GM23338 (cell line): Measurements from ENCODE around the gene SLC36A1.
"Not testable (repeated sequence)": the region's sequence is repeated elsewhere in the genome, so short reads cannot be mapped to it uniquely, and the experiment has no call there.

ENCODE experiments used
- CREB1 ChIP-seq: fragments of 250-450 bp; sonication (Bioruptor Pico); IDR thresholded peaks from 2 replicates; pipeline ENCODE4 v1.5.0; 2020; ENCODE audit warnings: low read depth, mild to moderate bottlenecking, moderate library complexity
- EZH2 ChIP-seq: fragments of 200-600 bp; sonication (generic); IDR thresholded peaks from one replicate; pipeline ENCODE4 v1.8.0; 2017; ENCODE audit warnings: antibody characterized with exemption, mild to moderate bottlenecking, low read depth; ENCODE audit not compliant: unreplicated experiment
- EZH2phosphoT487 ChIP-seq: fragments of 200-600 bp; sonication (generic); IDR thresholded peaks from one replicate; pipeline ENCODE4 v1.8.1; 2018; ENCODE audit warnings: antibody characterized with exemption; ENCODE audit not compliant: unreplicated experiment
- JUNB ChIP-seq: IDR thresholded peaks from one replicate; pipeline ENCODE4 v1.6.1; 2016; ENCODE audit warnings: antibody characterized with exemption; ENCODE audit not compliant: unreplicated experiment
- POLR2AphosphoS5 ChIP-seq: IDR thresholded peaks from 2 replicates; pipeline ENCODE4 v1.6.1; 2016; ENCODE audit warnings: antibody characterized with exemption, low read depth
- STAT1 ChIP-seq: IDR thresholded peaks from one replicate; pipeline ENCODE4 v1.6.1; 2016; ENCODE audit warnings: antibody characterized with exemption; ENCODE audit not compliant: unreplicated experiment
- TF ChIP-seq, protein P1 (sequence below), 2 experiments: fragments of 200-600 bp in 1 of 2; sonication (generic) in 1 of 2; conservative IDR thresholded peaks; 2 replicates each; pipeline versions ENCODE4 v1.5.1 to v1.6.1; 2016 to 2017; ENCODE audit warnings: antibody characterized with exemption in 2 of 2, low read depth in 2 of 2, mild to moderate bottlenecking in 2 of 2, moderate library complexity in 1 of 2
- TF ChIP-seq, protein P2 (sequence below): IDR thresholded peaks from one replicate; pipeline ENCODE4 v1.6.1; 2018; ENCODE audit warnings: antibody characterized with exemption; ENCODE audit not compliant: unreplicated experiment
- TF ChIP-seq, protein P3 (sequence below): IDR thresholded peaks from 2 replicates; pipeline ENCODE4 v1.6.1; 2016; ENCODE audit warnings: antibody characterized with exemption

DNA sequence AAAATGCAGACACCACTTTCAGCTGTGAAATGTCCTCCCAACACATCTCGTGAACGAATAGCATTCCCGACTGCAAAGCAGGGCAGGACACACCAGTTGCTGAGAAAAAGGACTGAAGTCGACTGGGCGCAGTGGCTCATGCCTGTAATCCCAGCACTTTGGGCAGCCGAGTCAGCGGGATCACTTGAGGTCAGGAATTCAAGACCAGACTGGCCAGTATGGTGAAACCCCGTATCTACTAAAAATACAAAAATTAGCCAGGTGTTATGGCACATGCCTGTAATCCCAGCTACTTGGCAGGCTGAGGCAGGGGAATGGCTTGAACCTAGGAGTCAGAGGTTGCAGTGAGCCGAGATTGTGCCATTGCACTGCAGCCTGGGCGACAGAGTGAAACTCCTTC is 60.9 kb downstream of the SLC36A1 start:
- TF ChIP-seq, protein P1, sequence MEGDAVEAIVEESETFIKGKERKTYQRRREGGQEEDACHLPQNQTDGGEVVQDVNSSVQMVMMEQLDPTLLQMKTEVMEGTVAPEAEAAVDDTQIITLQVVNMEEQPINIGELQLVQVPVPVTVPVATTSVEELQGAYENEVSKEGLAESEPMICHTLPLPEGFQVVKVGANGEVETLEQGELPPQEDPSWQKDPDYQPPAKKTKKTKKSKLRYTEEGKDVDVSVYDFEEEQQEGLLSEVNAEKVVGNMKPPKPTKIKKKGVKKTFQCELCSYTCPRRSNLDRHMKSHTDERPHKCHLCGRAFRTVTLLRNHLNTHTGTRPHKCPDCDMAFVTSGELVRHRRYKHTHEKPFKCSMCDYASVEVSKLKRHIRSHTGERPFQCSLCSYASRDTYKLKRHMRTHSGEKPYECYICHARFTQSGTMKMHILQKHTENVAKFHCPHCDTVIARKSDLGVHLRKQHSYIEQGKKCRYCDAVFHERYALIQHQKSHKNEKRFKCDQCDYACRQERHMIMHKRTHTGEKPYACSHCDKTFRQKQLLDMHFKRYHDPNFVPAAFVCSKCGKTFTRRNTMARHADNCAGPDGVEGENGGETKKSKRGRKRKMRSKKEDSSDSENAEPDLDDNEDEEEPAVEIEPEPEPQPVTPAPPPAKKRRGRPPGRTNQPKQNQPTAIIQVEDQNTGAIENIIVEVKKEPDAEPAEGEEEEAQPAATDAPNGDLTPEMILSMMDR (conservative IDR thresholded peaks at IDR 0.05; ENCODE audit: low read depth in 2 of 2), result not testable (repeated sequence)
- not testable (repeated sequence) for TF ChIP-seq POLR2AphosphoS5; CREB1 (CRISPR knock-in tag); EZH2; EZH2phosphoT487; JUNB; STAT1
- TF ChIP-seq, protein P2, sequence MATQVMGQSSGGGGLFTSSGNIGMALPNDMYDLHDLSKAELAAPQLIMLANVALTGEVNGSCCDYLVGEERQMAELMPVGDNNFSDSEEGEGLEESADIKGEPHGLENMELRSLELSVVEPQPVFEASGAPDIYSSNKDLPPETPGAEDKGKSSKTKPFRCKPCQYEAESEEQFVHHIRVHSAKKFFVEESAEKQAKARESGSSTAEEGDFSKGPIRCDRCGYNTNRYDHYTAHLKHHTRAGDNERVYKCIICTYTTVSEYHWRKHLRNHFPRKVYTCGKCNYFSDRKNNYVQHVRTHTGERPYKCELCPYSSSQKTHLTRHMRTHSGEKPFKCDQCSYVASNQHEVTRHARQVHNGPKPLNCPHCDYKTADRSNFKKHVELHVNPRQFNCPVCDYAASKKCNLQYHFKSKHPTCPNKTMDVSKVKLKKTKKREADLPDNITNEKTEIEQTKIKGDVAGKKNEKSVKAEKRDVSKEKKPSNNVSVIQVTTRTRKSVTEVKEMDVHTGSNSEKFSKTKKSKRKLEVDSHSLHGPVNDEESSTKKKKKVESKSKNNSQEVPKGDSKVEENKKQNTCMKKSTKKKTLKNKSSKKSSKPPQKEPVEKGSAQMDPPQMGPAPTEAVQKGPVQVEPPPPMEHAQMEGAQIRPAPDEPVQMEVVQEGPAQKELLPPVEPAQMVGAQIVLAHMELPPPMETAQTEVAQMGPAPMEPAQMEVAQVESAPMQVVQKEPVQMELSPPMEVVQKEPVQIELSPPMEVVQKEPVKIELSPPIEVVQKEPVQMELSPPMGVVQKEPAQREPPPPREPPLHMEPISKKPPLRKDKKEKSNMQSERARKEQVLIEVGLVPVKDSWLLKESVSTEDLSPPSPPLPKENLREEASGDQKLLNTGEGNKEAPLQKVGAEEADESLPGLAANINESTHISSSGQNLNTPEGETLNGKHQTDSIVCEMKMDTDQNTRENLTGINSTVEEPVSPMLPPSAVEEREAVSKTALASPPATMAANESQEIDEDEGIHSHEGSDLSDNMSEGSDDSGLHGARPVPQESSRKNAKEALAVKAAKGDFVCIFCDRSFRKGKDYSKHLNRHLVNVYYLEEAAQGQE, result not testable (repeated sequence)
- TF ChIP-seq, protein P3, sequence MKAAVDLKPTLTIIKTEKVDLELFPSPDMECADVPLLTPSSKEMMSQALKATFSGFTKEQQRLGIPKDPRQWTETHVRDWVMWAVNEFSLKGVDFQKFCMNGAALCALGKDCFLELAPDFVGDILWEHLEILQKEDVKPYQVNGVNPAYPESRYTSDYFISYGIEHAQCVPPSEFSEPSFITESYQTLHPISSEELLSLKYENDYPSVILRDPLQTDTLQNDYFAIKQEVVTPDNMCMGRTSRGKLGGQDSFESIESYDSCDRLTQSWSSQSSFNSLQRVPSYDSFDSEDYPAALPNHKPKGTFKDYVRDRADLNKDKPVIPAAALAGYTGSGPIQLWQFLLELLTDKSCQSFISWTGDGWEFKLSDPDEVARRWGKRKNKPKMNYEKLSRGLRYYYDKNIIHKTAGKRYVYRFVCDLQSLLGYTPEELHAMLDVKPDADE, result not testable (repeated sequence)
